A673 (cell line): ENCODE measurements around the gene PAF1.

ENCODE experiments used
- EZH2 ChIP-seq: fragments of 200-600 bp; sonication (generic); IDR thresholded peaks from 2 replicates; pipeline ENCODE4 v1.6.1; 2017; ENCODE audit warnings: borderline replicate concordance, low read depth, mild to moderate bottlenecking, mixed read lengths, antibody characterized with exemption, low read length; ENCODE audit not compliant: poor library complexity, severe bottlenecking
- TF ChIP-seq, protein P1 (sequence below): fragments of 300-800, 200-600 bp; sonication (generic); conservative IDR thresholded peaks from 2 replicates; pipeline ENCODE4 v1.5.1; 2017; ENCODE audit warnings: low read depth, mild to moderate bottlenecking, antibody characterized with exemption, low read length, moderate library complexity, mixed read lengths

DNA sequence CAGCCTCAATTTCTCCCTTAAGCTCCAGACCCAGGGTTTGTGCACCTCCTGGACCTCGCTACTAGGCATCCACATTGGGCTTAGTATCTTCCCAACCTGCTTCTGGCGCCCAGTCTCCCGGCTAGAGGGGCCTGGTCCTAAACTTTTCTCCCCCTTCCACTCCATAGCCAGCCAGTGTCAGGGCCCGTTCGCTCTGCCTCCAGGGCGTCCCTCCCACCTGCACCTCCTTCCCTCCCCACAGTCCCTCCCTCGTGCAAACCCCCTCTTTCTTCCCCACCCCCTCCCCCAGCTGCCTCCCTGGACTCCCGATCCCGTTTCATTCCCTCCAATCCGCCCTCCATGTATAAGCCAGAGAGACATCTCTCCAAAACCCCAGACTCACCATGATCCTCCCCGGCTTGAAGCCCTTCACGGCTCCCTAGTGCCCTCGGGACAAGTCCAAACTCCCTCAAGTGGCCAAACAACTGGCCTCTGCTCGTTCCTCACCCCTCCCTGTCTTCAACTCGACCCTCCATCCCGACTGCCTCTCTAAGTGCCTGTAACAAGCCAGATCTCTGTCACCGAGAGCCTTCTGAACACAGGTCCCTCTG is 49.7 kb downstream of the PAF1 start:
- TF ChIP-seq, protein P1, sequence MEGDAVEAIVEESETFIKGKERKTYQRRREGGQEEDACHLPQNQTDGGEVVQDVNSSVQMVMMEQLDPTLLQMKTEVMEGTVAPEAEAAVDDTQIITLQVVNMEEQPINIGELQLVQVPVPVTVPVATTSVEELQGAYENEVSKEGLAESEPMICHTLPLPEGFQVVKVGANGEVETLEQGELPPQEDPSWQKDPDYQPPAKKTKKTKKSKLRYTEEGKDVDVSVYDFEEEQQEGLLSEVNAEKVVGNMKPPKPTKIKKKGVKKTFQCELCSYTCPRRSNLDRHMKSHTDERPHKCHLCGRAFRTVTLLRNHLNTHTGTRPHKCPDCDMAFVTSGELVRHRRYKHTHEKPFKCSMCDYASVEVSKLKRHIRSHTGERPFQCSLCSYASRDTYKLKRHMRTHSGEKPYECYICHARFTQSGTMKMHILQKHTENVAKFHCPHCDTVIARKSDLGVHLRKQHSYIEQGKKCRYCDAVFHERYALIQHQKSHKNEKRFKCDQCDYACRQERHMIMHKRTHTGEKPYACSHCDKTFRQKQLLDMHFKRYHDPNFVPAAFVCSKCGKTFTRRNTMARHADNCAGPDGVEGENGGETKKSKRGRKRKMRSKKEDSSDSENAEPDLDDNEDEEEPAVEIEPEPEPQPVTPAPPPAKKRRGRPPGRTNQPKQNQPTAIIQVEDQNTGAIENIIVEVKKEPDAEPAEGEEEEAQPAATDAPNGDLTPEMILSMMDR, result no peak
- no peak for TF ChIP-seq EZH2
